Hepatocyte (in vitro differentiated cells): Measurements from ENCODE around the gene ADCY9. TPM values are rescaled to one million over a fixed set of nuclear protein-coding genes. Genes with fewer than 3 reads are reported as not detected.

Experiments
- DNase-seq: peaks from one replicate; pipeline ENCODE4 v3.0.0-alpha.2; 2016; ENCODE audit warnings: low spot score
- H2AFZ ChIP-seq: fragments of 200-600 bp; sonication (generic); 2 replicates; pipeline ENCODE4 v1.6.0; 2016; ENCODE audit warnings: antibody characterized with exemption, mild to moderate bottlenecking
- H3K27ac ChIP-seq: fragments of 200-600 bp; sonication (generic); 2 replicates; pipeline ENCODE4 v1.5.1; 2016; ENCODE audit warnings: mild to moderate bottlenecking
- H3K27me3 ChIP-seq: fragments of 200-600 bp; sonication (generic); 2 replicates; pipeline ENCODE4 v1.6.1; 2016
- H3K36me3 ChIP-seq: fragments of 200-600 bp; sonication (generic); replicated peaks from 2 replicates; pipeline ENCODE4 v1.5.1; 2016; ENCODE audit warnings: low read depth; ENCODE audit not compliant: insufficient read depth
- H3K4me1 ChIP-seq: fragments of 200-600 bp; sonication (generic); 2 replicates; pipeline ENCODE4 v1.5.1; 2016; ENCODE audit warnings: mild to moderate bottlenecking, moderate library complexity; ENCODE audit not compliant: insufficient read depth
- H3K4me2 ChIP-seq: fragments of 200-600 bp; sonication (generic); 2 replicates; pipeline ENCODE4 v1.6.0; 2016
- H3K4me3 ChIP-seq: fragments of 200-600 bp; sonication (generic); 2 replicates; pipeline ENCODE4 v1.5.1; 2016; ENCODE audit warnings: mild to moderate bottlenecking
- H3K79me2 ChIP-seq: fragments of 200-600 bp; sonication (generic); 2 replicates; pipeline ENCODE4 v1.6.0; 2017; ENCODE audit warnings: mild to moderate bottlenecking
- H3K9me2 ChIP-seq: fragments of 200-600 bp; sonication (generic); replicated peaks from 2 replicates; pipeline ENCODE4 v1.6.0; 2017; ENCODE audit warnings: mild to moderate bottlenecking; ENCODE audit not compliant: insufficient read depth
- H3K9me3 ChIP-seq: fragments of 200-600 bp; sonication (generic); 2 replicates; pipeline ENCODE4 v1.5.1; 2016; ENCODE audit warnings: low read depth, mild to moderate bottlenecking
- H4K20me1 ChIP-seq: fragments of 200-600 bp; sonication (generic); 2 replicates; pipeline ENCODE4 v1.6.0; 2016; ENCODE audit warnings: mild to moderate bottlenecking; ENCODE audit not compliant: insufficient read depth, poor library complexity, severe bottlenecking
- EZH2 ChIP-seq: fragments of 200-600 bp; sonication (generic); IDR thresholded peaks from 2 replicates; pipeline ENCODE4 v1.6.1; 2016; ENCODE audit warnings: antibody characterized with exemption, mild to moderate bottlenecking, borderline replicate concordance
- EZH2phosphoT487 ChIP-seq: fragments of 200-600 bp; sonication (generic); IDR thresholded peaks from one replicate; pipeline ENCODE4 v1.6.1; 2018; ENCODE audit warnings: antibody characterized with exemption, mild to moderate bottlenecking, low read depth, moderate library complexity; ENCODE audit not compliant: unreplicated experiment, severe bottlenecking
- WGBS: methylation state at CpG from one replicate; pipeline ENCODE4 v1.1.6; 2016; ENCODE audit warnings: low lambda C conversion rate; ENCODE audit errors: missing lambda C conversion rate; 5-methylcytosine and 5-hydroxymethylcytosine counted together
- polyA plus RNA-seq: library from polyadenylated mRNA; unstranded; fragments of >200 nt; fragmentation: Nextera tagmentation; extraction: Ambion mirVana; gene quantifications from 2 replicates; pipeline ENCODE4 v1.2.1, GENCODE V29; 2016
- total RNA-seq: library from RNA; depleted of rRNA; stranded (reverse); fragments of >200 nt; gene quantifications from 2 replicates; pipeline ENCODE4 v1.2.3, GENCODE V29; 2014
- TF ChIP-seq, protein P1 (sequence below): fragments of 200-600 bp; sonication (generic); IDR thresholded peaks from 2 replicates; pipeline ENCODE4 v1.5.1; 2016; ENCODE audit warnings: antibody characterized with exemption, mild to moderate bottlenecking; ENCODE audit not compliant: poor library complexity

Gene ADCY9
- total and polyA plus RNA-seq, 2 experiments from 2014 or later = 12.0 to 15.9 TPM

GRCh38 chr16:4019371-4019791 lies 96.9 kb downstream of the ADCY9 start:
- Histone ChIP-seq H3K27me3 (no peaks in the 10 kb centered on the region), H3K9me2 (no peaks in the 10 kb centered on the region), H3K9me3 (no peaks in the 10 kb centered on the region), H3K4me1 (no peaks in the 10 kb centered on the region), H2AFZ (no peak overlapping the region), H3K4me2 (peak overlapping the region; percentile 67), H3K36me3 (no peaks in the 10 kb centered on the region), H4K20me1 (no peaks in the 10 kb centered on the region), H3K79me2 (no peaks in the 10 kb centered on the region), H3K4me3 (no peak overlapping the region), H3K27ac (peak overlapping the region; percentile 66)
- TF ChIP-seq EZH2phosphoT487 (no peak), EZH2 (no peak)
- TF ChIP-seq, protein P1, sequence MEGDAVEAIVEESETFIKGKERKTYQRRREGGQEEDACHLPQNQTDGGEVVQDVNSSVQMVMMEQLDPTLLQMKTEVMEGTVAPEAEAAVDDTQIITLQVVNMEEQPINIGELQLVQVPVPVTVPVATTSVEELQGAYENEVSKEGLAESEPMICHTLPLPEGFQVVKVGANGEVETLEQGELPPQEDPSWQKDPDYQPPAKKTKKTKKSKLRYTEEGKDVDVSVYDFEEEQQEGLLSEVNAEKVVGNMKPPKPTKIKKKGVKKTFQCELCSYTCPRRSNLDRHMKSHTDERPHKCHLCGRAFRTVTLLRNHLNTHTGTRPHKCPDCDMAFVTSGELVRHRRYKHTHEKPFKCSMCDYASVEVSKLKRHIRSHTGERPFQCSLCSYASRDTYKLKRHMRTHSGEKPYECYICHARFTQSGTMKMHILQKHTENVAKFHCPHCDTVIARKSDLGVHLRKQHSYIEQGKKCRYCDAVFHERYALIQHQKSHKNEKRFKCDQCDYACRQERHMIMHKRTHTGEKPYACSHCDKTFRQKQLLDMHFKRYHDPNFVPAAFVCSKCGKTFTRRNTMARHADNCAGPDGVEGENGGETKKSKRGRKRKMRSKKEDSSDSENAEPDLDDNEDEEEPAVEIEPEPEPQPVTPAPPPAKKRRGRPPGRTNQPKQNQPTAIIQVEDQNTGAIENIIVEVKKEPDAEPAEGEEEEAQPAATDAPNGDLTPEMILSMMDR = no peak
- DNase-seq = peak; percentile 44
- WGBS = 71% methylated on average over 5 of the region's 5 CpGs

- H3K79me2 ChIP-seq = no peaks in the 10 kb centered on the region
- no peaks in the 10 kb centered on the region for H3K9me2 ChIP-seq
- no peak for DNase-seq
- H3K4me2 ChIP-seq = no peak overlapping the region
- H2AFZ ChIP-seq = no peak overlapping the region
- no peaks in the 10 kb centered on the region for H3K9me3 ChIP-seq
- no peak overlapping the region for H3K27ac ChIP-seq
- H3K4me3 ChIP-seq = no peak overlapping the region
- 87% methylated on average over 12 of the region's 12 CpGs for WGBS
- H3K36me3 ChIP-seq = no peaks in the 10 kb centered on the region
- no peaks in the 10 kb centered on the region for H3K27me3 ChIP-seq
- H4K20me1 ChIP-seq = no peaks in the 10 kb centered on the region
- TF ChIP-seq EZH2 = no peak
- no peak for TF ChIP-seq EZH2phosphoT487
- TF ChIP-seq, protein P1 = no peak
- H3K4me1 ChIP-seq = peaks cover 3% of the 10 kb centered on the region
Measured at GRCh38 chr16:4018391-4018790, 97.9 kb downstream of the ADCY9 start.

DNA sequence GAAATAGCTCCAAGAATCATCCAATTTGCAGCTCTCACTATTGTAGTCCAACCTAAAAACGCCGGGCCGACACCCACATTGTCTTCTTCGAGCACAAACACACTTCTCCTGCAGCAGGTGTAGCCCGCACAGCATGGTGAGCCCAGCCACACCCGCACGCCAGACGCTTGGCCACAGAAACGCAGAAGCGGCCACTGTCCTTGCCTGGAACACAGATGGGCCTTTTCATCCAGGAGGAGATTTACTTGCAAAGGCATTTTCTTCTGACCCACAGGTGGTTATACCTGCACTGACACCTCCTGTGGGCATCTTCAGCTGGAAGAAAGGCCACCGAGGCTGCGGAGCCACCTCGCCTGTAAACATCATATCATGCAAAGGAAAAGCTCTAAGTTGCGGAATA lies 98.4 kb downstream of the ADCY9 start:
- H3K9me2 ChIP-seq = no peaks in the 10 kb centered on the region
- no peak for DNase-seq
- H3K4me2 ChIP-seq = no peak overlapping the region
- no peak for TF ChIP-seq EZH2phosphoT487
- no peak for TF ChIP-seq EZH2
- TF ChIP-seq, protein P1 = no peak
- no peaks in the 10 kb centered on the region for H3K36me3 ChIP-seq
- no peak overlapping the region for H3K27ac ChIP-seq
- H4K20me1 ChIP-seq = no peaks in the 10 kb centered on the region
- H2AFZ ChIP-seq = no peak overlapping the region
- peaks cover 8% of the 10 kb centered on the region for H3K4me1 ChIP-seq
- no peaks in the 10 kb centered on the region for H3K27me3 ChIP-seq
- H3K9me3 ChIP-seq = no peaks in the 10 kb centered on the region
- 94% methylated on average over 14 of the region's 14 CpGs for WGBS
- no peaks in the 10 kb centered on the region for H3K79me2 ChIP-seq
- H3K4me3 ChIP-seq = no peak overlapping the region

- TF ChIP-seq, protein P1 = no peak
- TF ChIP-seq EZH2 = no peak
- no peak for TF ChIP-seq EZH2phosphoT487
- Histone ChIP-seq H3K9me3 (no peaks in the 10 kb centered on the region), H2AFZ (no peak overlapping the region), H3K27me3 (no peaks in the 10 kb centered on the region), H3K79me2 (no peaks in the 10 kb centered on the region), H3K9me2 (no peaks in the 10 kb centered on the region), H3K36me3 (no peaks in the 10 kb centered on the region), H3K4me3 (no peak overlapping the region), H3K27ac (no peak overlapping the region), H3K4me2 (no peak overlapping the region), H4K20me1 (no peaks in the 10 kb centered on the region), H3K4me1 (peaks cover 11% of the 10 kb centered on the region)
- WGBS = 71% methylated on average over 4 of the region's 4 CpGs
- no peak for DNase-seq
Measured at GRCh38 chr16:4016658-4017057, 99.6 kb downstream of the ADCY9 start.
